Suprapubic skin (tissue), 4 donors: ENCODE data around the gene PTMA.

ENCODE experiments used
- EP300 ChIP-seq: sonication (generic); formaldehyde crosslinking; IDR thresholded peaks from one replicate; pipeline ENCODE4 v1.6.1; 2017; ENCODE audit warnings: antibody characterized with exemption
- POLR2A ChIP-seq, 2 donors: fragments of 450-650 bp; IDR thresholded peaks; one replicate each; pipeline ENCODE4 v1.6.1; 2017; ENCODE audit warnings: antibody characterized with exemption in 2 of 2, mild to moderate bottlenecking in 2 of 2, moderate library complexity in 2 of 2
- POLR2AphosphoS5 ChIP-seq, 3 donors: sonication (generic); formaldehyde crosslinking; IDR thresholded peaks; one replicate each; pipeline ENCODE4 v1.6.1; 2017; ENCODE audit warnings: antibody characterized with exemption in 3 of 3

- TF ChIP-seq POLR2AphosphoS5 (IDR thresholded peaks at IDR 0.05) = no peak
- TF ChIP-seq POLR2A (IDR thresholded peaks at IDR 0.05) = no peak
- TF ChIP-seq EP300 = no peak
Observed at GRCh38 chr2:231683292-231684235, 24.8 kb upstream of the PTMA start.
